Peyer's patch (tissue), 4 donors: ENCODE data around the gene NFS1. TPM values are rescaled to one million over a fixed set of nuclear protein-coding genes. Genes with fewer than 3 reads are reported as not detected.
"Not testable (repeated sequence)": the region's sequence is repeated elsewhere in the genome, so short reads cannot be mapped to it uniquely, and the experiment has no call there.

Source experiments
- DNase-seq, 3 donors: peaks; one replicate each; pipeline ENCODE4 v3.0.0-alpha.2; 2017 to 2019
- H3K27ac ChIP-seq, 4 donors: fragments of 200-600 bp; sonication (generic); one replicate each; pipeline ENCODE4 v1.5.1; 2016 to 2019
- H3K27me3 ChIP-seq, 2 donors: fragments of 200-600 bp; sonication (generic); one replicate each; pipeline ENCODE4 v1.5.1; 2019
- H3K36me3 ChIP-seq, 3 donors: fragments of 200-600 bp; sonication (generic); one replicate each; pipeline ENCODE4 v1.5.1; 2016 to 2019
- H3K4me1 ChIP-seq, 4 donors: fragments of 200-600 bp; sonication (generic); one replicate each; pipeline ENCODE4 v1.5.1; 2016 to 2019
- H3K4me3 ChIP-seq, 4 donors: fragments of 200-600 bp; sonication (generic); 1 replicate in 3 of 4; 2 replicates in 1 of 4; pipeline ENCODE4 v1.5.1; 2016 to 2019; ENCODE audit warnings: mild to moderate bottlenecking in 1 of 4
- H3K9me3 ChIP-seq, 4 donors: fragments of 200-600 bp; sonication (generic); one replicate each; pipeline ENCODE4 v1.5.1; 2016 to 2019; ENCODE audit warnings: mild to moderate bottlenecking in 1 of 4
- POLR2A ChIP-seq, 2 donors: fragments of 450-650 bp; IDR thresholded peaks; one replicate each; pipeline ENCODE4 v1.5.1; 2017; ENCODE audit warnings: antibody characterized with exemption in 2 of 2, mild to moderate bottlenecking in 2 of 2, moderate library complexity in 2 of 2
- total RNA-seq, 4 donors: library from RNA; depleted of rRNA; stranded (reverse); fragments of >200 nt; gene quantifications; one replicate each; pipeline ENCODE4 v1.1.0, GENCODE V29; 2016
- TF ChIP-seq, protein P1 (sequence below), 6 experiments: fragments of 450-650 bp in 4 of 6; fragments of 200-600 bp in 2 of 6; sonication (generic) in 1 of 6; IDR thresholded peaks; one replicate each; pipeline ENCODE4 v1.5.1; 2017 to 2019; ENCODE audit warnings: antibody characterized with exemption in 6 of 6, mild to moderate bottlenecking in 3 of 6, moderate library complexity in 1 of 6

NFS1 gene
- total RNA-seq, 4 donors from 2014 or later: 29.2 to 62.2 (median 41.4) TPM

DNA sequence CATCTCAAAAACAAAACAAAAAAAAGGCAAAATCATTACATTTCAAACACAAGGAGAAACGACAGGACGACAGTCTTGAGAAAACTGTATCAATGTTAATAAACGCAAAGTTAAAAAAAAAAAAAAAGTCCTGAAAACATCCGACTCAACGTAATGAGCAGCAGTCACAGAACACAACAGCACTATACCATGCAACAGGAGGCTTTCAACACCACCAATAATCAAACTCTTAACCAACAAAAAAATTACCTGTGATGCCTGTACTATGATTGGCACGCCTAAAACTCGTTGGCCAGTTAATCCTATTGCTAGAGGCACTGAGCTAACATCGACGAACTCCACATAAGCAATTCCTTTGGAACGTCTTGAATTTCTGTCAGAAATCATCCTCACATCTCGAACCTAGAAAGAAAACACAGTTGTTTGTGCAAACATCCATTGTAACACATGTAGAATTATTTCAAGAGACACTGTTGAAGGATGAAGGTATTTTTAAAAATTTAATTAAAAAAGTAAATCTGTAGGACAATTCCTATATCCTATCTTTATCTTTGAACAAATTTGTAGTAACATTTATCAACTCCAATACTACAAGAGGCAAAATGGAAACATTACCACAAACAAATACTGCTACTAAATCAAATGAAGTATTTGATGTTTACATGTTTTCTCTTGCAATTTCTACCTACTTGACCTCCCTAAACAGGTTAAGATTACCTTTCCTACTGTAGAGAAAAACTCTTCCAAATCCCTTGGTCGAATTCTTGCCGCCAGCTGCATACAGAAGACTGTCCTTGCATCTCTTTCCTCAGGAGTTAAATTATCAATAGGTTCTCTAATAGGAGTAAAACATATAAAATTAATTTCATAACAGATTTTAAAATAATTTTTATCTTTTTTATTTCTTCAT is 25.4 kb upstream of the NFS1 start:
- no peaks in the 10 kb centered on the region for H3K9me3 ChIP-seq
- H3K27ac ChIP-seq: no peak overlapping the region
- H3K4me1 ChIP-seq: peaks cover 0 to 5% (median 0%) of the 10 kb centered on the region in 4 donors
- no peaks in the 10 kb centered on the region for H3K27me3 ChIP-seq
- no peak for DNase-seq
- H3K4me3 ChIP-seq: no peak overlapping the region
- TF ChIP-seq, protein P1, sequence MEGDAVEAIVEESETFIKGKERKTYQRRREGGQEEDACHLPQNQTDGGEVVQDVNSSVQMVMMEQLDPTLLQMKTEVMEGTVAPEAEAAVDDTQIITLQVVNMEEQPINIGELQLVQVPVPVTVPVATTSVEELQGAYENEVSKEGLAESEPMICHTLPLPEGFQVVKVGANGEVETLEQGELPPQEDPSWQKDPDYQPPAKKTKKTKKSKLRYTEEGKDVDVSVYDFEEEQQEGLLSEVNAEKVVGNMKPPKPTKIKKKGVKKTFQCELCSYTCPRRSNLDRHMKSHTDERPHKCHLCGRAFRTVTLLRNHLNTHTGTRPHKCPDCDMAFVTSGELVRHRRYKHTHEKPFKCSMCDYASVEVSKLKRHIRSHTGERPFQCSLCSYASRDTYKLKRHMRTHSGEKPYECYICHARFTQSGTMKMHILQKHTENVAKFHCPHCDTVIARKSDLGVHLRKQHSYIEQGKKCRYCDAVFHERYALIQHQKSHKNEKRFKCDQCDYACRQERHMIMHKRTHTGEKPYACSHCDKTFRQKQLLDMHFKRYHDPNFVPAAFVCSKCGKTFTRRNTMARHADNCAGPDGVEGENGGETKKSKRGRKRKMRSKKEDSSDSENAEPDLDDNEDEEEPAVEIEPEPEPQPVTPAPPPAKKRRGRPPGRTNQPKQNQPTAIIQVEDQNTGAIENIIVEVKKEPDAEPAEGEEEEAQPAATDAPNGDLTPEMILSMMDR (IDR thresholded peaks at IDR 0.05): no peak
- no peak for TF ChIP-seq POLR2A (IDR thresholded peaks at IDR 0.05)
- H3K36me3 ChIP-seq: peaks cover 0 to 98% (median 18%) of the 10 kb centered on the region in 3 donors

DNA sequence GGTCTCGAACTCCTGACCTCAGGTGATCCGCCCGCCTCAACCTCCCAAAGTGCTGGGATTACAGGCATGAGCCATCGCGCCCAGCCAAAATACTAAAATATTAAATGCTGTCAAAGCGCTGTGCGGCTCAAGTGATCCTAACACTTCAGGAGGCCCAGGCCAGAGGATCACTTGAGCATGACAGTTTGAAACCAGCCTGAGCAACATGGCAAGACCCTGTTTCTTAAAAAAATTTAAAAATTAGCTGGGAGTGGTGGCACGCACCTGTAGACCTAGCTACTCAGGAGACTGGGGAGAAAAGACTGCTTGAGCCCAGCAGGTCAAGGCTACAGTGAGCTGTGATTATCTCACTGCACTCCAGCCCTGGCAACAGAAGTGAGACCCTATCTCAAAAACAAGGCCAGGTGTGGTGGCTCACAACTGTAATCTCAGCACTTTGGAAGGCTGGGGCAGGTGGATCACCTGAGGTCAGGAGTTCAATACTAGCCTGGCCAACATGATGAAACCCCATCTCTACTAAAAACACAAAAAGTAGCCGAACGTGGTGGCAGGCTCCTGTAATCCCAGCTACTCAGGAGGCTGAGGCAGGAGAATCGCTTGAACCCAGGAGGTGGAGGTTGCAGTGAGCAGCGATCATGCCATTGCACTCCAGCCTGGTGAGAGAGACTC is 24.6 kb upstream of the NFS1 start:
- peaks cover 0 to 98% (median 18%) of the 10 kb centered on the region in 3 donors for H3K36me3 ChIP-seq
- not testable (repeated sequence) for DNase-seq, H3K27ac ChIP-seq, H3K4me1 ChIP-seq, H3K9me3 ChIP-seq, H3K27me3 ChIP-seq, H3K4me3 ChIP-seq

- not testable (repeated sequence) for H3K27me3 ChIP-seq
Measured at GRCh38 chr20:35723275-35723639, 24.1 kb upstream of the NFS1 start.

GRCh38 chr20:35721621-35722020 is 22.5 kb upstream of the NFS1 start:
- TF ChIP-seq, protein P1 (IDR thresholded peaks at IDR 0.05): no peak
- no peak for TF ChIP-seq POLR2A (IDR thresholded peaks at IDR 0.05)
- no peak for DNase-seq
- Histone ChIP-seq H3K36me3 (peaks cover 0 to 96% (median 15%) of the 10 kb centered on the region in 3 donors), H3K4me3 (no peak overlapping the region), H3K4me1 (no peaks in the 10 kb centered on the region), H3K9me3 (no peaks in the 10 kb centered on the region), H3K27ac (no peak overlapping the region), H3K27me3 (no peaks in the 10 kb centered on the region)

More at GRCh38 chr20:35723275-35723639, 24.1 kb upstream of the NFS1 start:
- peaks cover 0 to 97% (median 18%) of the 10 kb centered on the region in 3 donors for H3K36me3 ChIP-seq
- not testable (repeated sequence) for H3K4me1 ChIP-seq, H3K4me3 ChIP-seq, H3K27ac ChIP-seq, DNase-seq, H3K9me3 ChIP-seq

GRCh38 chr20:35721219-35721618 is 22.1 kb upstream of the NFS1 start:
- no peak overlapping the region for H3K4me3 ChIP-seq
- no peak overlapping the region for H3K27ac ChIP-seq
- H3K9me3 ChIP-seq: no peaks in the 10 kb centered on the region
- no peaks in the 10 kb centered on the region for H3K4me1 ChIP-seq
- TF ChIP-seq, protein P1 (IDR thresholded peaks at IDR 0.05): no peak
- no peak for TF ChIP-seq POLR2A (IDR thresholded peaks at IDR 0.05)
- H3K36me3 ChIP-seq: peaks cover 0 to 96% (median 14%) of the 10 kb centered on the region in 3 donors
- no peak for DNase-seq
- no peaks in the 10 kb centered on the region for H3K27me3 ChIP-seq

- no peaks in the 10 kb centered on the region for H3K4me1 ChIP-seq
- no peak overlapping the region for H3K4me3 ChIP-seq
- TF ChIP-seq POLR2A (IDR thresholded peaks at IDR 0.05): no peak
- TF ChIP-seq, protein P1 (IDR thresholded peaks at IDR 0.05): no peak
- H3K27ac ChIP-seq: no peak overlapping the region
- peaks cover 0 to 96% (median 9%) of the 10 kb centered on the region in 3 donors for H3K36me3 ChIP-seq
- DNase-seq: no peak
- no peaks in the 10 kb centered on the region for H3K9me3 ChIP-seq
- H3K27me3 ChIP-seq: no peaks in the 10 kb centered on the region
Measured at GRCh38 chr20:35720165-35721123, 21.3 kb upstream of the NFS1 start.
